ENCODE results near the gene SCUBE1. TPM values are rescaled to one million over a fixed set of nuclear protein-coding genes. Genes with fewer than 3 reads are reported as not detected.

The SCUBE1 gene
- total and polyA plus RNA-seq, 10 of the 15 experiments (the other 5 are each of a cell fraction or from before 2014, with no cell fraction given) = not detected

DNA sequence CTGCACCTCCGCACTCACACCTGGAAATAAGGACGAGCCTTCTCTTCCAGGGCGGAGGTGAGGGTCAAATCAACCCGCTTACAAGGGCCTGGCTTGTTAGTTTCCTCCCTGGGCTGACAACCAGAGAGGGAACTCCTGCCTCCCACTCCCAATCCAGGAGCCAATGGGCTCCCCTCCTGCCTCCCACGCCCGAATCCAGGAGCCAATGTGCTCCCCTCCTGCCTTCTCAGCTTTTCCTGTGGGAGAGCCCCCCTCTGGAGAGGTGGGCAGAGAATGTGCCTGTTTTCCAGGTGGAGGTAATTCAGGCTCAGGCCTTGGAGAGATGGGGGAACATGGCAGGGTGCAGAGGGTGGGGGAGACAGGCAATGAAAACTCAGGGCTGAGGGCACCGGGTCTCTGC, 102.6 kb downstream of the SCUBE1 start (continued):
- TF ChIP-seq, protein P1, sequence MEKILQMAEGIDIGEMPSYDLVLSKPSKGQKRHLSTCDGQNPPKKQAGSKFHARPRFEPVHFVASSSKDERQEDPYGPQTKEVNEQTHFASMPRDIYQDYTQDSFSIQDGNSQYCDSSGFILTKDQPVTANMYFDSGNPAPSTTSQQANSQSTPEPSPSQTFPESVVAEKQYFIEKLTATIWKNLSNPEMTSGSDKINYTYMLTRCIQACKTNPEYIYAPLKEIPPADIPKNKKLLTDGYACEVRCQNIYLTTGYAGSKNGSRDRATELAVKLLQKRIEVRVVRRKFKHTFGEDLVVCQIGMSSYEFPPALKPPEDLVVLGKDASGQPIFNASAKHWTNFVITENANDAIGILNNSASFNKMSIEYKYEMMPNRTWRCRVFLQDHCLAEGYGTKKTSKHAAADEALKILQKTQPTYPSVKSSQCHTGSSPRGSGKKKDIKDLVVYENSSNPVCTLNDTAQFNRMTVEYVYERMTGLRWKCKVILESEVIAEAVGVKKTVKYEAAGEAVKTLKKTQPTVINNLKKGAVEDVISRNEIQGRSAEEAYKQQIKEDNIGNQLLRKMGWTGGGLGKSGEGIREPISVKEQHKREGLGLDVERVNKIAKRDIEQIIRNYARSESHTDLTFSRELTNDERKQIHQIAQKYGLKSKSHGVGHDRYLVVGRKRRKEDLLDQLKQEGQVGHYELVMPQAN (conservative IDR thresholded peaks at IDR 0.05) = no peak
- TF ChIP-seq, protein P2, sequence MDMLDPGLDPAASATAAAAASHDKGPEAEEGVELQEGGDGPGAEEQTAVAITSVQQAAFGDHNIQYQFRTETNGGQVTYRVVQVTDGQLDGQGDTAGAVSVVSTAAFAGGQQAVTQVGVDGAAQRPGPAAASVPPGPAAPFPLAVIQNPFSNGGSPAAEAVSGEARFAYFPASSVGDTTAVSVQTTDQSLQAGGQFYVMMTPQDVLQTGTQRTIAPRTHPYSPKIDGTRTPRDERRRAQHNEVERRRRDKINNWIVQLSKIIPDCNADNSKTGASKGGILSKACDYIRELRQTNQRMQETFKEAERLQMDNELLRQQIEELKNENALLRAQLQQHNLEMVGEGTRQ (IDR thresholded peaks at IDR 0.05; ENCODE audit: borderline replicate concordance, low read depth, low read length) = no peak
- TF ChIP-seq IRF4 (IDR thresholded peaks at IDR 0.05; ENCODE audit: low read depth, low read length) = no peak

DNA sequence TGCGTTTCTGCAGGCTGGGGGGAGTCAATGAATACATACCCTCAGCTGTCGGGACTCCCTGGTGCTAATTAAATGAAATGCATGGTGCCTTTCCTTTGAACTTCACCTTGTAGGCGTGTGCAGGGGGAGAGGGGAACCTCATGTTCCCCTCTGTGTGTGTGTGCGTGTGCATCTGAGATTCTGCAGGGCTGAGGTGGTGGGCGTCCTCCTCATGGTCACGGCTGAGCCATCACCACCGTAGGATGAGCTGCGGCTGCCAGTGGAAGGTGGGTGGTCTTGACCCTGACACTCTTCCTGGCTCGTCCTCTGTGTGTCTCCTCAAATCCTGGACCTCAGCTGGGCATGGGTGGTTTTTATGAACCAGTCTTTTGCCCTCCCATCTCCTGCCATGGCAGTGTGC, 103.2 kb downstream of the SCUBE1 start:
- no peak overlapping the region for H3K4me2 ChIP-seq (ENCODE audit: control insufficient read depth, insufficient read depth)
- 24% methylated on average over 9 of the region's 9 CpGs for WGBS (ENCODE audit: insufficient coverage, insufficient replicate concordance, low lambda C conversion rate, missing lambda C conversion rate)
- intact Hi-C loops (cut with micrococcal nuclease; ENCODE audit: unreplicated experiment) (no loop called here), in situ Hi-C loops (cut with MboI) (no loop called here)
- H3K36me3 ChIP-seq (ENCODE audit: control insufficient read depth in 2 of 2, insufficient read depth in 2 of 2, low read length in 1 of 2) = no peaks in the 10 kb centered on the region
- ATAC-seq (no peak), FAIRE-seq (no peak), DNase-seq (ENCODE audit: low read depth, low spot score) (no peak)
- H3K4me3 ChIP-seq = no peak overlapping the region
- H3K9ac ChIP-seq (ENCODE audit: control insufficient read depth, insufficient read depth, low read length) = no peak overlapping the region
- BruUV-seq (replicated peaks) = no TSS peak
- peaks cover 5 to 9% of the 10 kb centered on the region in 2 experiments; a peak in 3 of 4 replicates for H3K27me3 ChIP-seq (replicated peaks in 1 of 2; ENCODE audit: control insufficient read depth in 2 of 2, insufficient read depth in 2 of 2, low read length in 1 of 2)
- H2AFZ ChIP-seq (ENCODE audit: control insufficient read depth, low read depth, low read length) = no peak overlapping the region
- CTCF ChIA-PET = no interaction called here
- POLR2A ChIA-PET = no interaction called here
- H4K20me1 ChIP-seq (ENCODE audit: control insufficient read depth, insufficient read depth) = no peaks in the 10 kb centered on the region
- no peaks in the 10 kb centered on the region for H3K79me2 ChIP-seq (ENCODE audit: control insufficient read depth, insufficient read depth, low read length)
- RAD21 ChIA-PET (ENCODE audit: unreplicated experiment) = no interaction called here
- no peaks in the 10 kb centered on the region for H3K9me3 ChIP-seq (replicated peaks; ENCODE audit: control insufficient read depth, insufficient read depth, low read length)
- H3K4me1 ChIP-seq (ENCODE audit: control insufficient read depth, insufficient read depth, low read length) = no peaks in the 10 kb centered on the region
- no peak overlapping the region for H3K27ac ChIP-seq (ENCODE audit: control insufficient read depth, insufficient read depth)
- SMC1A ChIA-PET (ENCODE audit: uncharacterized antibody, unreplicated experiment) = no interaction called here
- TF ChIP-seq RELA (IDR thresholded peaks at IDR 0.05; ENCODE audit: borderline replicate concordance, partially characterized antibody) (no peak), ZZZ3 (IDR thresholded peaks at IDR 0.05; ENCODE audit: control insufficient read depth, insufficient read length, low read depth) (no peak), TCF3 (IDR thresholded peaks at IDR 0.05; ENCODE audit: borderline replicate concordance, insufficient read depth, low read depth, low read length) (no peak), NRF1 (conservative IDR thresholded peaks at IDR 0.05; ENCODE audit: low read depth, low read length) (no peak), BHLHE40 (IDR thresholded peaks at IDR 0.05; ENCODE audit: borderline replicate concordance in 1 of 2, low read depth in 2 of 2, low read length in 1 of 2) (no peak), SPI1 (IDR thresholded peaks at IDR 0.05; ENCODE audit: borderline replicate concordance, insufficient read depth, low read depth, low read length) (no peak), POLR2AphosphoS2 (IDR thresholded peaks at IDR 0.05; ENCODE audit: low read depth, low read length) (no peak), DPF2 (IDR thresholded peaks at IDR 0.05) (no peak), POU2F2 (IDR thresholded peaks at IDR 0.05; ENCODE audit: borderline replicate concordance, low read depth, low read length) (no peak), KDM1A (IDR thresholded peaks at IDR 0.05; ENCODE audit: borderline replicate concordance) (no peak), JUNB (IDR thresholded peaks at IDR 0.05) (no peak)
- TF ChIP-seq, protein P3, sequence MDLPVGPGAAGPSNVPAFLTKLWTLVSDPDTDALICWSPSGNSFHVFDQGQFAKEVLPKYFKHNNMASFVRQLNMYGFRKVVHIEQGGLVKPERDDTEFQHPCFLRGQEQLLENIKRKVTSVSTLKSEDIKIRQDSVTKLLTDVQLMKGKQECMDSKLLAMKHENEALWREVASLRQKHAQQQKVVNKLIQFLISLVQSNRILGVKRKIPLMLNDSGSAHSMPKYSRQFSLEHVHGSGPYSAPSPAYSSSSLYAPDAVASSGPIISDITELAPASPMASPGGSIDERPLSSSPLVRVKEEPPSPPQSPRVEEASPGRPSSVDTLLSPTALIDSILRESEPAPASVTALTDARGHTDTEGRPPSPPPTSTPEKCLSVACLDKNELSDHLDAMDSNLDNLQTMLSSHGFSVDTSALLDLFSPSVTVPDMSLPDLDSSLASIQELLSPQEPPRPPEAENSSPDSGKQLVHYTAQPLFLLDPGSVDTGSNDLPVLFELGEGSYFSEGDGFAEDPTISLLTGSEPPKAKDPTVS (IDR thresholded peaks at IDR 0.05; ENCODE audit: low read depth, low read length) = no peak
- TF ChIP-seq, protein P4, sequence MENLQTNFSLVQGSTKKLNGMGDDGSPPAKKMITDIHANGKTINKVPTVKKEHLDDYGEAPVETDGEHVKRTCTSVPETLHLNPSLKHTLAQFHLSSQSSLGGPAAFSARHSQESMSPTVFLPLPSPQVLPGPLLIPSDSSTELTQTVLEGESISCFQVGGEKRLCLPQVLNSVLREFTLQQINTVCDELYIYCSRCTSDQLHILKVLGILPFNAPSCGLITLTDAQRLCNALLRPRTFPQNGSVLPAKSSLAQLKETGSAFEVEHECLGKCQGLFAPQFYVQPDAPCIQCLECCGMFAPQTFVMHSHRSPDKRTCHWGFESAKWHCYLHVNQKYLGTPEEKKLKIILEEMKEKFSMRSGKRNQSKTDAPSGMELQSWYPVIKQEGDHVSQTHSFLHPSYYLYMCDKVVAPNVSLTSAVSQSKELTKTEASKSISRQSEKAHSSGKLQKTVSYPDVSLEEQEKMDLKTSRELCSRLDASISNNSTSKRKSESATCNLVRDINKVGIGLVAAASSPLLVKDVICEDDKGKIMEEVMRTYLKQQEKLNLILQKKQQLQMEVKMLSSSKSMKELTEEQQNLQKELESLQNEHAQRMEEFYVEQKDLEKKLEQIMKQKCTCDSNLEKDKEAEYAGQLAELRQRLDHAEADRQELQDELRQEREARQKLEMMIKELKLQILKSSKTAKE (IDR thresholded peaks at IDR 0.05; ENCODE audit: low read depth, poor library complexity, severe bottlenecking) = no peak

Data from GM12878 (cell line).